Ureter (tissue), 1 donor: Measurements from ENCODE around the gene PI3. TPM values are rescaled to one million over a fixed set of nuclear protein-coding genes. Genes with fewer than 3 reads are reported as not detected.
"Not testable (repeated sequence)": the region's sequence is repeated elsewhere in the genome, so short reads cannot be mapped to it uniquely, and the experiment has no call there.

Experiments
- DNase-seq: peaks from one replicate; pipeline ENCODE4 v3.0.0-alpha.2; 2020; ENCODE audit warnings: low spot score
- total RNA-seq: library from RNA; stranded (reverse); gene quantifications from one replicate; pipeline ENCODE4 v1.2.4, GENCODE V29; 2023
- donor health status: DM: yes; HTN: yes; CAD: no.

PI3 gene, protein sequence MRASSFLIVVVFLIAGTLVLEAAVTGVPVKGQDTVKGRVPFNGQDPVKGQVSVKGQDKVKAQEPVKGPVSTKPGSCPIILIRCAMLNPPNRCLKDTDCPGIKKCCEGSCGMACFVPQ
- total RNA-seq = 1.7 TPM

DNA sequence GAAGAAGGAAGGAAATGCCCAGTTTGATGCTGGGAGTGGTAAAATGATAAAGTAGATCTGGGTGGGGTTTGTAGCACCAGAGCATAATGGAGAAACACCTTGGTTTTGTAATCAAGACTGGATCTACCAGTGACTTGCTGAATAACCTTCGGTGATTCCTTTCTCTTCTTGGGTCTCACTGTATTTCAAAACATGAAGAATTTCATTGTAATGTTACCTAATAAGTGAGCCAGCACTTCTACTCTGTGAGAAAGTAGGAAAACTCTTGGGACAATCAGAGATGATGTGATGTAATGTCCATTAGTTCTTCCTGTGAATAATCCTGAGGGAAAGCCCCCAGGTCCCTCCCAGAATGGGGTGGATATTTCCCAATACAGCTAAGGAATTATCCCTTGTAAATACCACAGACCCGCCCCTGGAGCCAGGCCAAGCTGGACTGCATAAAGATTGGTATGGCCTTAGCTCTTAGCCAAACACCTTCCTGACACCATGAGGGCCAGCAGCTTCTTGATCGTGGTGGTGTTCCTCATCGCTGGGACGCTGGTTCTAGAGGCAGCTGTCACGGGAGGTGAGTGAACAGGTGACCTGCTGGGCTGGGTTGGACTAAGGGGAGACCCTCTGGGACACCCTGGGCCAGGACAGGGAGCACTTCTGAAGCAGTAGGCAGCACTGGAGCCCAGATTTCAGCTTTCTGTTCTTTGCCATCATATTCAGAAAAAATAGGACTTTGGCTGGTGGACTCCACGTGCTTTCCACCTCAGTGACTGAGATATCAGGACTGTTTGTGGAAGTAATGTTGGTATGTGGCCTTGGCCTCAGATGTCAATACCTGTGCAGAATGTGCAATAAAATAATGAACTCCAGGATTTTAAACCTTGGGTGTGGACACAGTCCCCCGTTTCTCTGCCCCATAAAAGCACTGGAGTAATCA is at the start of gene PI3:
Gene PI3 (plus strand): TSS at position 469 of the 931 bp plus-strand sequence. CDS start 21 bp downstream, at position 490.
- DNase-seq = no peak

DNA sequence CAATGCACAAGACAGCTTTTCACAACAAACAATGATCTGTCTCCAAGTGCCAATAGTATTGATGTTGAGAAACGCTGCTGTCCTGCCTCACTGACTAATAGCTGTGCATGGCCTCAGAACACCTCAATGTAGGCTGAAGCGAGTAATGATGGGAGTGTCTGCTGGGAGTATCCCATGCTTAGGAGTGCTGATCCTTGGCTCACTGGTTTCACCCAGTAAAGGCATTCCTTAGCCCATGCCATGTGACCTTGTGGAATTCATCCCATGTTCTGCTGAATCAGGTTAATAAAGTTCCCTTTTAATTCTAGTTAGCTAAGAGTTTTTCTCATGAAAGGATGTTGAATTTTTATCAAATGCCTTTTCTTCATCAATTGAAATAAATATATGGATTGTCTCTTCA is 46.6 kb upstream of the PI3 start:
- no peak for DNase-seq

DNA sequence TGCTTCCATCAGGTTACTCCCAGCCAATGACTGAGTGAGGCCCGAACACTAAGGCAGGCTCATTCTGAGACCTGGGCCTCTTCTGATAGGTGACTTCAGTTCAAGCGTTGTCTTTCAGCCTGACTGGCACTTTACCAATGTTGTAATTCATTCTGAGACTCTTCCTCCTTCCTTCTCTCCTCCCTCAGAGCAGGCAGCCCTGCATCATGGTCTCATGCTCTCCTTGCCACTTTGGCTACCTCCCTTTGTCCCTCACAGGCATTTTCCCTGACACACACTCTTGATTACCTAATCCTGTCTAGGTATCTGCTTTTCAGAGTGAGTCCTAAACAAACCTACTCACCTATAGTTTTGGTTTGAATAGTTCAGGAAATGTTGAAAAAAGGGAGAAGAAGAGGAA is 37.8 kb upstream of the PI3 start:
- no peak for DNase-seq

DNA sequence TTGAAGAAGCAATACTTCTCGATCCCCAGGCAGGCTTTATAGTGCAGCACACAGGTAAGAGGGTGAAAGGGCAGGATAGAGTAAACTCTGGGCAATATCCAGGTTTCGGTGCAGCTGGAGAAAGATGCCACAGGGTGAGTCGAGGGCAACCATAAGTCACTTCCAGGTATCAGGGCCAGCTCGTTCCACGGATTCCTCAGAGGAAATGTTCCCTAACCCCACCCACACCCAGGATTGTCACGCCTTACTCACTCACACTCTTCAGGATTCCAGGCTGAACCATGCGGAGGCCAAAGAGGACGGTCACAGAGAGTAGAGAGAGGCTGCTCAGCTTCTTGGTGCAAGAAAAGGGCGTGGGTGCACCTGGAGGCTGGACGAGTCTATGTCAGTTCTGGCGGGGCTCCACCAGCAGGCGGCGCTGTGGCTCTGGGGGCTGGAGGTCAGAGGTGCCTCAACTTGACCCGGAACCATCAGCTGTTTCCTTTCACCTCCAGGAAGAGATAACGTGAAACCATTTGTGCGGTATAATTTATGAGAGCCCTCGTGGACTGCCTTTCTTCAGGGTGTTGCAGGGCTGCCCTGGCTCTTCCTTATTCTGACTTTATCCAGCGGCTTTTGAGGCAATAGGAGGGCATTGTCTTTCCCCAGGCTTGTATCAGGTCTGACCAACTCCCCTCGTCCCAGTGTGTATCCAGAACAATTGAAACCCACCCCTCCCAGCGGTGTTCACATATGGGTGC is 36.0 kb upstream of the PI3 start:
- DNase-seq = peak; percentile 50

DNA sequence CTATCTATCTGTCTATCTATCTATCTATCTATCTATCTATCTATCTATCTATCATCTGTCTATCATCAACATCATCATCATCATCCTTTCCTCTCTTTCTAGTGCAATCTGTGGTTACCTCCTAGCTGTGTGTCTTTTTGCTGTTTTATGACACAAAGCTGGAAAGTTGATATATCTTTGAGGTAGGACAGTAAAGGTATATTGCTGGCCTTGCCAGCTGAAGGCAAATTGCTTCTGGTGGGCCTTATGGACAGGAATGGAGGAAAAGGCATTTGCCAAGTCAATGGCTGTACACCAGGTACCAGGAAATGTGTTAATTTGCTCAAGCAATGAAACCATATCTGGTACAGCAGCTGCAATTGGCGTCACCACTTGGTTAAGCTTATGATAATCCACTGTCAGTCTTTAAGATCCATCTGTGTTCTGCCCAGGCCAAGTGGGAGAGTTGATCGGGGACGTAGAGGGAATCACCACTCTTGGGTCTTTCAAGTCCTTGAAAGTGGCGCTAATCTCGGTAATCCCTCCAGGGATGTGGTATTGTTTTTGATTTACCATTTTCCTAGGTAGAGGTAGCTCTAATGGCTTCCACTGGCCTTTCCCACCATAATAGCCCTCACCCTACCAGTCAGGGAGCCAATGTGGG is 34.8 kb upstream of the PI3 start:
- DNase-seq = not testable (repeated sequence)

DNA sequence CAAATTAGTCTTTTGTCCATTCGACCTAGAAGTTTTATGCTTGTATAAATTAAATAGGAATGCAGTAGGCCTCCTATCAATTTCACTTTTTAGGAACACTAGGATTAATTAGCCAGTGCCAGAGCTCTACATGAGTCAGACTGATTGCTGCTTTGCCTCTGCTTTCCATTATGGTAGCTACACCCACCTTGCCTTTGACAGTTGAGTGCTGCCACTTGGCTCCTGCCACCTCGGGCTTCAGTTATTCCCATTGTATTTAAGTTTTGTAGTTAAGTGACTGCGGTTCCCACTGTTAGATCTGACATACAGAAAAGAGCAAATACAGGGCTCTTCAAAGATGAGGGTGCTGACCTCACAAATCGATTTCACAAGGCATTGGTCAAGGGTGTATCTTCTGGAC is 33.9 kb upstream of the PI3 start:
- DNase-seq = no peak

DNA sequence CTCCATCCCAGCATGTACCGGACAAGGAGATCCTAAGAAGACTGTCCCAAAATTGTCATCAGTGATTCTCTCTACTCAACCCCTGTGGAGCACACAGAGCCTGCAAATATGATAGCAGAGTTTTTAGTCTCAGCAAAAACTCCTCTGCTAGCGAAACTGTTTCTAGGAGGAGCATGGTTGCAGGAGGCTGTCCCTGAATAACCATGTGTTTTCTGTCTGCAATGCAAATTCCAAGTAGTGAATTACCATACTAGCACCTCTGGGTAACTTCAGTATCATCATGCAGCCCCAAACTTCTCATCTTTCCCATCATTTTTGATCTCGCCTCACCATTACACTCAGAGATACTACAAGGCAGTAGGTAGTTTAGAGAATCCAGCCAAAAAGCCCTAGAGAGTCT is 25.6 kb upstream of the PI3 start:
- no peak for DNase-seq

DNA sequence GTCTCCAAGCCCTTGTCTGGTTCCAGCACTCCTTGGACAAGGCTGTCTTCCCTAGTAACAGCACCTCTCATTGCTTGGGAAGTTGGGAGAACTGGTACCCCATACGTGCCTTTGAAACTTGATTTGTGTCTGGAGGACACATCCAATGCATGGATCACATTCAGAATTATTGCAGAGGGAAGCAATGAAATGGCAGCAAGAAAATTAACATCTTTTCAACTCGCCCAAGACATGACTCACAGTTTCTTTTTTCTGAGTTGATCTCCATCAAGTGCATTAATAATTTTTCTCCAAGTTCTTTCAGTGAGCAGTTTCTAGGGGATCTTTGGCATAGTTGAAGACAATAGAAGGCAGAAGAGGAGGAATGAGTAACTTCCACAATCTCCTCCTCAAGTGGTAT is 22.3 kb upstream of the PI3 start:
- DNase-seq = no peak

DNA sequence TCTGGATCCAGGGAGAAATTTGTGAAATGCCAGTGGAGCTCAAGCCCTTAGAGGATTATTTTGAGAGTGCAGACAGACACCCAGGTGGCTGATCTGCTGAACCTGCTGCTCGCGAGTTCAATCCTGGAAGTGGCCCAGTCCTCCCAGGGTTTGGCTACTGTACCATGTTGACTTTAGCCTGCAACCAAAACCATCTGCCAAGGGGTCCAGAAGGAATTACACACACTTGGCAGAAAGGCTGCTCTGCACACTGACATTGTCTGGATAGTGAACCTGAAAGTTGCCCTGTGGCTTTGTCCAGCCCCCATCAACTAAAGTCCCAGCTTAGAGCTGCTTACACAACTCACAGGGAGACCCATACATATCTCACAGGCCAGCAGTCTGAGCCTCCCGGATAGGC is 21.6 kb upstream of the PI3 start:
- no peak for DNase-seq

DNA sequence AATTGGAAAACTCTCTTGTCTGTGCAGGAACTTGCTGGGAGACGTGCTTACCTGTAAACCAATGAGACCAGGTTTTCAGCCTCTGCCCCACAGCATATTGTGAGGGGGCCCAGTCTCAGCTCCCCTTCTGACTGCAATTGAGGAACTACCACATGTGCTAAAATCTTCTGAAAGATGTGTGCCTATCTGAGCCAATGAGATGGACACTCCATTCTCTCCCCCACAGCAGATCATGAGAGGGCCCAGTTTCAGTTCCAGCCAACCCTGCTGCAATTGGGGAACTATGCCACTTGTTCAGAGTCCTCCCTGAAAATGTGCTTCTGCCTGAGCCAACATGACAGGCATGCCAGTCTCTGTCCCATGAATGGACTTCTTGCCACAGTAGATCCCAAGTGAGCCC is 20.9 kb upstream of the PI3 start:
- DNase-seq = no peak

DNA sequence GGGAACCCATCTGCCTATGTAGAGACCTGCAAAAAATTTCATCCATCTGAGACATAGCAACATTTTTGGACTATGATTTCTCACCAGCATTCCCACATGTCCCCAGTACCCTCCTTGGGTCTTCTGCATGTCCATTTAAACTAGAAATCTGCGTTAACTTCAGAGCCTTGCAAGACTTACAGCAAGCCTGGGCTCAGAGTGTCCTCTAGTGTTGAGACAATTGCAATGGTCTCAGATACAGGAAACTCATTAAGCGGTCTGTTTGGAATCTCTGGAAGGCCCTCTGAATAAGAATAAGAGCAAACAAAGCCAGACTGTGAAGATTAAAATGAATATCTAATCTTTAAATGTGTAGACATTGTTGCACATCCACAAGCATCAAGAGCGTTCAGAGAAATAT is 20.5 kb upstream of the PI3 start:
- no peak for DNase-seq

DNA sequence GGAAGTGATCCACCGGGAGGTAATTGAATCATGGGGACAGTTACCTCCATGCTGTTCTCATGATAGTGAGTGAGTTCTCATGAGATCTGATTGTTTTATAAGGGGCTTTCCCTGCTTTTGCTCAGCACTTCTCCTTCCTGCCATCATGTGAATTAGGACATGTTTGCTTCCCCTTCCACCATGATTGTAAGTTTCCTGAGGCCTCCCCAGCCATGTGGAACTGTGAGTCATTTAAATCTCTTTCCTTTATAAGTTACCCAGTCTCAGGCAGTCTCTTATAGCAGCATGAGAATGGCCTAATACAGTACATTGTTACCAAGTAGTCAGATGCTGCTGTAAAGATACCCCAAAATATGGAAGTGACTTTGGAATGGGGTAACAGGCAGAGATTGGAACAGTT is 19.9 kb upstream of the PI3 start:
- not testable (repeated sequence) for DNase-seq

DNA sequence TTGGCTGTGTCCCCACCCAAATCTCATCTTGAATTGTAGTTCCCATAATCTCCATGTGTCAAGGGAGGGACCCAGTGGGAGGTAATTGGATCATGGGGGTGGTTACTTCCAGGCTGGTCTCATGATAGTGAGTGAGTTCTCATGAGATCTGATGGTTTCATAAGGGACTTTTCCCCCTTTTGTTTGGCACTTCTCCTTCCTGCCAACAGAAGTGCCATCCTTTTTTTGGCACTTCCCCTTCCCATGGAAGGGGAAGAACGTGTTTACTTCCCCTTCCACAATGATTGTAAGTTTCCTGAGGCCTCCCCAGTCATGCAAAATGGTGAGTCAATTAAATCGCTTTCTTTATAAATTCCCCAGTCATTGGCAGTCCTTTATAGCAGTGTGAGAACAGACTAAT is 18.0 kb upstream of the PI3 start:
- no peak for DNase-seq

DNA sequence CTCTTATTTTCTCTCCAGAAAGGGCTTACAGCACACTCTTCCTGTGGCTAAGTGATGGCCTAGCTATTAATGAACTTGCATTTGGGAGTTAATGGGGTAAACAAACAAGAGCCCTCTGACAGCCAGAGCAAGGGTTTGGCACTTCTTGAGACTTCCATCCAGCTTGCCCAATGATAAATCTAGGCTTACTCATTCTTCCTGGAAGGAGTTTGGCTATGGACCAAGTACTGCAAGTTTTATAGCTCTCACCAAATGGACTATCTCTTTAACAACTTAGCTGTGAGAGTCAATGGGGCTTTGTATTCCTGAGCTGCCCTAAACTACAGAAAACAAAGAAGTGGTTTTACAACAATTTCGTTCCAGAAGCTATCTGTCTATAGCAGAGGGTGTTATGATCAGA is 16.7 kb upstream of the PI3 start:
- DNase-seq = no peak

DNA sequence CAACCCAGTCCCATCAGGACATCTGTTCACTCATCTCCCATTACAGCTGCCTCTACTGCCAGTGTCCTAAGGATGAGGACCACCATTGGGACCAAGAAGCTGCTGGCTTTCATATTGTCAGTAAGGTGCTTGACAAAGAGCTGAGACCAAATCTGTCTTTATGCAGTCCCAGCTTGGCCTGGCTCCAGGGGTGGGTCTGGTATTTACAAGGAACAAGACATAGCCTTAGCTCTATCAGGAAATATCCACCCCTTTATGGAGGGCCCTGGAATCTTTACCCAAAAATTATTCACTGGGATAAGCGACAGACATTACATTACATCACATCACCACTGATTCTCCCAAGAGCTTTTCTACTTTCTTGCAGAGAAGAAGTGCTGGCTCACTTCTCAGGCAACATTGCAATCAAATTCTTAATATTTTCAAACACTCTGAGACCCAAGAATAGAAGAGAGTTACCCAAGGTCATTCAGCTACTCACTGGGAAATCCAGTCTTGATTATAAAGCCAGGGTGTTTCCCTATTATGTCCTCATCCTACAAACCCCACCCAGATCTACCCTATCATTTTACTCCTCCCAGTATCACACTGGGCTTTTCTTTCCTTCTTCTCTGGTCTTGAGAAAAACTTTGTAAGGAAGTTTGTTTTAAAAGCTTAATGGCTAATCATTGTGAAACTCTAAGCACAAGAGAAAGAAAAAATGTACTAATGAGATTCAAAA is 11.5 kb upstream of the PI3 start:
- DNase-seq = no peak

DNA sequence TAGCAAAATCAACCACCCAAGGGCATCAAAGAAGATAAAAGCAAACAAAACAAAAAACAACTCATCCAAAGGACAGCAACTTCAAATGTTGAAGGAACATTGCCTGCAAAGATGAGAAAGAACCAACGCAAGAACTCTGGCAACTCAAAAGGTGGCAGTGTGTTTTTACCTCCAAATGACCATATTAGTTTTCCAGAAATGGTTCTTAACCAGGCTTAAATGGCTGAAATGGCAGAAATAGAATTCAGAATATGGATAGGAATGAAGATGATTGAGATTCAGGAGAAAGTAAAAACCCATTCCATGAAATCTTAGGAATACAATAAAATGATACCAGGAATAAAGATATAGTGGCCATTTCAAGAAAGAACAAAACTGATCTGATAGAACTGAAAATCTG is 9.8 kb upstream of the PI3 start:
- no peak for DNase-seq

DNA sequence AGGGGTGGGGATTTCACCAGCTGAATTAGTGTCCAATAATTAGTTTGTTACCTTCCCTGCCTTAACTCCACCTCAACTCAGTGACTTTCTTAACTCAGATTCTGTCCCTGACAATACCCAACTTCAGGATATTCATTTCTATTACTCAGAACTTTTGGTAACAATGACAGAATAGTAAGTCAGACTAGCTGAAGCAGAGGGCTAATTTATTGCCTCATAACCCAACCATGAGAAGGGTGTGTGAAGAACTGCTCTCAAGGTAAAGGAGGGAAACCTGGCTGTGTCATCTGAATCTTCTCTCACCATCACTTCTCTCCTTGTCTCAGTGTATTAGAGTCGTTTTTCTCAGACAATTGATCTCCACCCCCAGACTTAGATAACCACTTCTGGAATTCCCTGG is 1.2 kb upstream of the PI3 start:
- DNase-seq = no peak

DNA sequence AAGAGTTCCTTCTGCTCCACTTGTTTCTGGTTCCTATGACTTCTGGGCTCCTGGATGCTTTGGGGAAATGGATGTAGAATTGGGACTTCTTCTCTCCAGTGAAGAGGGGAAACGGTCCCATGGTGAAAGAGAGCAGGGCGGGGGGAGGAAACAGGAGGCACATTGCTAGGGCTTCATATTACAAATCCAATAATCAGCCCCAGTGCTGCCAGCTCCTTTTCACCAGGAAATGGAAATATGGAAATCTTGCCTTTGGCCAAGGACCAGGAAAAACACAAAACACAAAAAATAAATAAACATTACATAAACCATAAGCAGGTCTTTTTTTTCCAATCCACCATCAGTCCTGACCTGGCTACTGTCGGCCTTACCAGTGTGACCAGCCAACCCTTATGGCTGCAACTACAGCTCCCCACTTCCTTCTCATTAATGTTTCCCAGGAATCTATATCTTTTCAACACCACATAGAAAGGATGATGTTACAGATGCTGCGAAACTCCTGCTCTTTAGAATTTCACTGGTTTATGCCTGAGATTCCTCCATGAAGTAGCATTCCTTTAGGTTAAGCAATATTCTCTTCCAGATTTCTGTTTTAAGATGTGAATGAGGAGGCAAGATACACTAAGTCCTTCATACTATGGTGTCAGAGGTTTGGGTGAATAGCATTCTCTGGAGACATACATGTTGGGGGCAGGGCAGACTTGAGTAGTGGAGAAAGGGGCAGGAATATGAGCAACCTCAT is 2.0 kb downstream of the PI3 start:
- DNase-seq = no peak

DNA sequence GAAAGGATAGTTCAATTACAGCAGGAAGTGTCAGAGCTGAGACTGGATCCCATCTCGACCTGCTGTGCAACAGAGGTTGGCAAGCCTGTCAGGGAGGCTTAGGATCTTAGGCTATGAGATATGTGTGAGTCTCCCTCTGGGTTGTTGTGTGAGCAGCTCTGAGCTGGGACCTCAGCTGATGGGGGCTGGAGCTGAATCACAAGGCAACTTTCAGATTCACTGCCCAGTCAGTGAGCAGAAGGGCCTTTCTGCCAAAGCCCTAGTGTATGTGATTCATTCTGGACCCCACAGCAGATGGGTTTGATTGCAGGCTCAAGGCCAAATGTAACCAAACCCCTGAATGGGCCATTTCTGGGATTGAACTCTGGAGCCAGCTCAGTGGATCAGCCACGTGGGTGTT is 4.5 kb downstream of the PI3 start:
- DNase-seq = no peak

DNA sequence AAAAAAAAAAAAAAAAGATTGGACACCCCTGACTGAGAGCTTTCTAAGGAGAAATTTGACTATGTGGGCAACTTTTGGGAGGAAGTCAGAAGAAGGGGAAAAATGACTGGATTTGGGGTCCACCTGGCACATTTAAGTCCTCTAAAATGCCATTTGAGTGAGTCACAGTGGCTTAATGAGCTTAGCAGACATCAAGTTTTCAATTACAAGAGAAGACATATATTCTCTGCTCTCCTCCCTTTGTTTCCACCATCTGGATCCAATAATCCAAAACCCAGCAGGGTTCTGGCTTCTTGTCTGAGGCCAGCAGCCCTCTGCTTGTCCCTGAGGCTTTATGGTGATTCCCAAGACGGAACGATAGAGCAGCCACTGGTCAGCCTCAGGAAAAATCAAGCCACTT is 6.9 kb downstream of the PI3 start:
- DNase-seq = no peak

DNA sequence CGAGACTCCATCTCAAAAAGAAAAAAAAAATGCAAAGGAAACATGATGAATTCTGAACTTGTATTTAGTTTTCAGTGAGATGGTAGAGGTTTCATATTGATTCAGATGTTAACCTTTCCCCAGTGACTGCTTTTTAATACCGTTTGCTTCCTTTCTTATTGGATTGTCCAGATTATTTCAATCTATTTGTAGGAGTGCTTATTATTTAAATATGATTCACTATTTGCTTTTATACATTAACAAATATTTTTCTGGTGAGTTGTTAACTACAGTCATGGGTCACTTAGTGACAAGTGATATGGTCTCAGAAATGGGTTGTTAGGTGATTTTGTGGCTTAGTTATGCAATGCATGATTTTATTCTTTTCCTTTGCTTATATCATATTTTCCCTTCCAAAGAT is 8.4 kb downstream of the PI3 start:
- DNase-seq = no peak
